HCT116 (cell line): ENCODE measurements around the gene MAPK10. TPM values are rescaled to one million over a fixed set of nuclear protein-coding genes. Genes with fewer than 3 reads are reported as not detected.

Experiments
- CBX3 ChIP-seq: IDR thresholded peaks from 2 replicates; pipeline ENCODE4 v1.6.1; 2012; ENCODE audit warnings: low read depth
- CEBPB ChIP-seq: IDR thresholded peaks from 2 replicates; pipeline ENCODE4 v1.6.1; 2012; ENCODE audit warnings: low read depth
- CTCF ChIP-seq, 3 experiments: fragments of 200-600 bp in 1 of 3; sonication (generic) in 1 of 3; IDR thresholded peaks in 2 of 3; conservative IDR thresholded peaks in 1 of 3; 2 replicates each; pipeline ENCODE4 v1.5.1; 2012 to 2017; ENCODE audit warnings: low read depth in 2 of 3, low read length in 2 of 3, antibody characterized with exemption in 1 of 3, borderline replicate concordance in 1 of 3, control low read depth in 1 of 3, mild to moderate bottlenecking in 1 of 3, mixed read lengths in 1 of 3, mixed run types in 1 of 3, moderate library complexity in 1 of 3; ENCODE audit not compliant: insufficient read depth in 1 of 3
- EZH2phosphoT487 ChIP-seq: fragments of 200-600 bp; IDR thresholded peaks from 2 replicates; pipeline ENCODE4 v1.6.1; 2018; ENCODE audit warnings: antibody characterized with exemption, borderline replicate concordance
- SIN3A ChIP-seq: IDR thresholded peaks from 2 replicates; pipeline ENCODE4 v1.6.1; 2012; ENCODE audit warnings: low read depth
- SRF ChIP-seq: IDR thresholded peaks from 2 replicates; pipeline ENCODE4 v1.6.1; 2012; ENCODE audit warnings: low read depth
- TCF7L2 ChIP-seq: IDR thresholded peaks from 2 replicates; pipeline ENCODE4 v1.7.0; 2011; ENCODE audit warnings: borderline replicate concordance, inconsistent platforms; ENCODE audit not compliant: insufficient read depth, insufficient read length; ENCODE audit errors: extremely low read depth
- YY1 ChIP-seq: IDR thresholded peaks from 2 replicates; pipeline ENCODE4 v1.6.1; 2011; ENCODE audit warnings: low read length, low read depth, moderate library complexity, mild to moderate bottlenecking; ENCODE audit not compliant: insufficient replicate concordance; ENCODE audit errors: extremely low read depth
- ZFX ChIP-seq: fragments of 450-650 bp; IDR thresholded peaks from 2 replicates; pipeline ENCODE4 v1.6.1; 2017
- ZNF274 ChIP-seq: fragments of 200-500 bp; sonication (Bioruptor generic); IDR thresholded peaks from 2 replicates; pipeline ENCODE4 v1.6.1; 2014; ENCODE audit warnings: mild to moderate bottlenecking, low read depth, low read length, inconsistent platforms
- total RNA-seq: library from RNA; stranded (reverse); gene quantifications from one replicate; pipeline ENCODE4 v1.2.1, GENCODE V29; 2021; ENCODE audit not compliant: unreplicated experiment
- TF ChIP-seq, protein P1 (sequence below): IDR thresholded peaks from 2 replicates; pipeline ENCODE4 v1.6.1; 2012; ENCODE audit warnings: low read depth

The MAPK10 gene
- total RNA-seq, 1 experiment from 2014 or later: 0.52 TPM

GRCh38 chr4:86274642-86275041 is 85.2 kb downstream of the MAPK10 start (continued):
- TF ChIP-seq, protein P1, sequence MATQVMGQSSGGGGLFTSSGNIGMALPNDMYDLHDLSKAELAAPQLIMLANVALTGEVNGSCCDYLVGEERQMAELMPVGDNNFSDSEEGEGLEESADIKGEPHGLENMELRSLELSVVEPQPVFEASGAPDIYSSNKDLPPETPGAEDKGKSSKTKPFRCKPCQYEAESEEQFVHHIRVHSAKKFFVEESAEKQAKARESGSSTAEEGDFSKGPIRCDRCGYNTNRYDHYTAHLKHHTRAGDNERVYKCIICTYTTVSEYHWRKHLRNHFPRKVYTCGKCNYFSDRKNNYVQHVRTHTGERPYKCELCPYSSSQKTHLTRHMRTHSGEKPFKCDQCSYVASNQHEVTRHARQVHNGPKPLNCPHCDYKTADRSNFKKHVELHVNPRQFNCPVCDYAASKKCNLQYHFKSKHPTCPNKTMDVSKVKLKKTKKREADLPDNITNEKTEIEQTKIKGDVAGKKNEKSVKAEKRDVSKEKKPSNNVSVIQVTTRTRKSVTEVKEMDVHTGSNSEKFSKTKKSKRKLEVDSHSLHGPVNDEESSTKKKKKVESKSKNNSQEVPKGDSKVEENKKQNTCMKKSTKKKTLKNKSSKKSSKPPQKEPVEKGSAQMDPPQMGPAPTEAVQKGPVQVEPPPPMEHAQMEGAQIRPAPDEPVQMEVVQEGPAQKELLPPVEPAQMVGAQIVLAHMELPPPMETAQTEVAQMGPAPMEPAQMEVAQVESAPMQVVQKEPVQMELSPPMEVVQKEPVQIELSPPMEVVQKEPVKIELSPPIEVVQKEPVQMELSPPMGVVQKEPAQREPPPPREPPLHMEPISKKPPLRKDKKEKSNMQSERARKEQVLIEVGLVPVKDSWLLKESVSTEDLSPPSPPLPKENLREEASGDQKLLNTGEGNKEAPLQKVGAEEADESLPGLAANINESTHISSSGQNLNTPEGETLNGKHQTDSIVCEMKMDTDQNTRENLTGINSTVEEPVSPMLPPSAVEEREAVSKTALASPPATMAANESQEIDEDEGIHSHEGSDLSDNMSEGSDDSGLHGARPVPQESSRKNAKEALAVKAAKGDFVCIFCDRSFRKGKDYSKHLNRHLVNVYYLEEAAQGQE: no peak
- TF ChIP-seq CBX3 (no peak), SRF (no peak), SIN3A (no peak), YY1 (no peak), ZNF274 (no peak), EZH2phosphoT487 (no peak), CTCF (IDR thresholded peaks at IDR 0.05 in 2 of 3, conservative IDR thresholded peaks at IDR 0.05 in 1 of 3; ENCODE audit: borderline replicate concordance in 1 of 3, insufficient read depth in 1 of 3, low read depth in 2 of 3, low read length in 2 of 3) (no peak), TCF7L2 (no peak), ZFX (no peak), CEBPB (no peak)
